Measurements from ENCODE around the gene USP11.
"Not testable (repeated sequence)": the region's sequence is repeated elsewhere in the genome, so short reads cannot be mapped to it uniquely, and the experiment has no call there.

DNA sequence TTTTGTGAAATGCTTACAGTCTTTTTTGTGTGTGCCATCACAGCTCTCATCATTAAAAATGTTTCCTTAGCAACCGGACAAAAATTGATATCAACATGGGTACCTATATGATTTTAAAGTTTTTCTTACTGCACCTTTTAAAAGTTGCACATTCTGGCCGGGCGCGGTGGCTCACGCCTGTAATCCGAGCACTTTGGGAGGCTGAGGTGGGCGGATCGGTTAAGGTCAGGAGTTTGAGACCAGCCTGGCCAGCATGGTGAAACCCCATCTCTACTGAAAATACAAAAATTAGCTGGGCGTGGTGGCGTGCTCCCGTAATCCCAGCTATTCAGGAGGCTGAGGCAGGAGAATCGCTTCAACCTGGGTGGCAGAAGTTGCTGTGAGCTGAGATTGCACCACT is 24.8 kb downstream of the USP11 start:
- TF ChIP-seq, protein P1, sequence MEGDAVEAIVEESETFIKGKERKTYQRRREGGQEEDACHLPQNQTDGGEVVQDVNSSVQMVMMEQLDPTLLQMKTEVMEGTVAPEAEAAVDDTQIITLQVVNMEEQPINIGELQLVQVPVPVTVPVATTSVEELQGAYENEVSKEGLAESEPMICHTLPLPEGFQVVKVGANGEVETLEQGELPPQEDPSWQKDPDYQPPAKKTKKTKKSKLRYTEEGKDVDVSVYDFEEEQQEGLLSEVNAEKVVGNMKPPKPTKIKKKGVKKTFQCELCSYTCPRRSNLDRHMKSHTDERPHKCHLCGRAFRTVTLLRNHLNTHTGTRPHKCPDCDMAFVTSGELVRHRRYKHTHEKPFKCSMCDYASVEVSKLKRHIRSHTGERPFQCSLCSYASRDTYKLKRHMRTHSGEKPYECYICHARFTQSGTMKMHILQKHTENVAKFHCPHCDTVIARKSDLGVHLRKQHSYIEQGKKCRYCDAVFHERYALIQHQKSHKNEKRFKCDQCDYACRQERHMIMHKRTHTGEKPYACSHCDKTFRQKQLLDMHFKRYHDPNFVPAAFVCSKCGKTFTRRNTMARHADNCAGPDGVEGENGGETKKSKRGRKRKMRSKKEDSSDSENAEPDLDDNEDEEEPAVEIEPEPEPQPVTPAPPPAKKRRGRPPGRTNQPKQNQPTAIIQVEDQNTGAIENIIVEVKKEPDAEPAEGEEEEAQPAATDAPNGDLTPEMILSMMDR (IDR thresholded peaks at IDR 0.05) = not testable (repeated sequence)
- not testable (repeated sequence) for TF ChIP-seq POLR2A (IDR thresholded peaks at IDR 0.05)

Data from testis (tissue), 2 donors.